Stimulated activated CD4-positive, alpha-beta T cell treated with anti-CD3 and anti-CD28 coated beads, TNF-alpha, amount 100 ng/mL, for 1 hour (primary cell): ENCODE results near the gene CTNNBL1.

Experiments used
- DNase-seq, 3 donors: peaks; one replicate each; pipeline ENCODE4 v3.0.0-alpha.2; 2020; ENCODE audit warnings: low read depth in 3 of 3, low spot score in 1 of 3

Gene CTNNBL1

GRCh38 chr20:37737826-37738420, 44.1 kb downstream of the CTNNBL1 start:
- DNase-seq, result no peak

GRCh38 chr20:37741055-37741454, 47.2 kb downstream of the CTNNBL1 start:
- no peak for DNase-seq

- no peak for DNase-seq
Observed at GRCh38 chr20:37741570-37741969, 47.7 kb downstream of the CTNNBL1 start.

- no peak for DNase-seq
Observed at GRCh38 chr20:37742131-37742530, 48.3 kb downstream of the CTNNBL1 start.

- DNase-seq, result no peak
Observed at GRCh38 chr20:37744347-37744746, 50.5 kb downstream of the CTNNBL1 start.

- DNase-seq, result no peak
Observed at GRCh38 chr20:37745553-37745952, 51.7 kb downstream of the CTNNBL1 start.

GRCh38 chr20:37748015-37748414, 54.2 kb downstream of the CTNNBL1 start:
- no peak for DNase-seq

- no peak for DNase-seq
Observed at GRCh38 chr20:37749218-37749617, 55.4 kb downstream of the CTNNBL1 start.

GRCh38 chr20:37749620-37750403, 56.0 kb downstream of the CTNNBL1 start:
- DNase-seq, result no peak

GRCh38 chr20:37755665-37756064, 61.8 kb downstream of the CTNNBL1 start:
- no peak for DNase-seq

- no peak for DNase-seq
Observed at GRCh38 chr20:37756234-37756633, 62.4 kb downstream of the CTNNBL1 start.

GRCh38 chr20:37757550-37757949, 63.7 kb downstream of the CTNNBL1 start:
- no peak for DNase-seq

GRCh38 chr20:37758332-37758731, 64.5 kb downstream of the CTNNBL1 start:
- DNase-seq, result no peak

- no peak for DNase-seq
Observed at GRCh38 chr20:37759052-37759553, 65.3 kb downstream of the CTNNBL1 start.

- no peak for DNase-seq
Observed at GRCh38 chr20:37759761-37760209, 66.0 kb downstream of the CTNNBL1 start.

- DNase-seq, result no peak
Observed at GRCh38 chr20:37760322-37760721, 66.5 kb downstream of the CTNNBL1 start.

GRCh38 chr20:37762716-37763485, 69.1 kb downstream of the CTNNBL1 start:
- no peak for DNase-seq

- no peak for DNase-seq
Observed at GRCh38 chr20:37764333-37764935, 70.6 kb downstream of the CTNNBL1 start.

GRCh38 chr20:37770908-37771307, 77.1 kb downstream of the CTNNBL1 start:
- no peak for DNase-seq

- DNase-seq, result no peak
Observed at GRCh38 chr20:37773291-37773826, 79.5 kb downstream of the CTNNBL1 start.

- DNase-seq, result no peak
Observed at GRCh38 chr20:37774156-37774555, 80.3 kb downstream of the CTNNBL1 start.
